Hematopoietic multipotent progenitor cell treated with erythropoietin and hydrocortisone succinate and interleukin-3 and kit ligand, for 17 days (in vitro differentiated cells): ENCODE data around the gene ZNF862.

Experiments
- DNase-seq: peaks from one replicate; pipeline ENCODE4 v3.0.0-alpha.2; 2015; ENCODE audit warnings: low spot score

Gene ZNF862

DNA sequence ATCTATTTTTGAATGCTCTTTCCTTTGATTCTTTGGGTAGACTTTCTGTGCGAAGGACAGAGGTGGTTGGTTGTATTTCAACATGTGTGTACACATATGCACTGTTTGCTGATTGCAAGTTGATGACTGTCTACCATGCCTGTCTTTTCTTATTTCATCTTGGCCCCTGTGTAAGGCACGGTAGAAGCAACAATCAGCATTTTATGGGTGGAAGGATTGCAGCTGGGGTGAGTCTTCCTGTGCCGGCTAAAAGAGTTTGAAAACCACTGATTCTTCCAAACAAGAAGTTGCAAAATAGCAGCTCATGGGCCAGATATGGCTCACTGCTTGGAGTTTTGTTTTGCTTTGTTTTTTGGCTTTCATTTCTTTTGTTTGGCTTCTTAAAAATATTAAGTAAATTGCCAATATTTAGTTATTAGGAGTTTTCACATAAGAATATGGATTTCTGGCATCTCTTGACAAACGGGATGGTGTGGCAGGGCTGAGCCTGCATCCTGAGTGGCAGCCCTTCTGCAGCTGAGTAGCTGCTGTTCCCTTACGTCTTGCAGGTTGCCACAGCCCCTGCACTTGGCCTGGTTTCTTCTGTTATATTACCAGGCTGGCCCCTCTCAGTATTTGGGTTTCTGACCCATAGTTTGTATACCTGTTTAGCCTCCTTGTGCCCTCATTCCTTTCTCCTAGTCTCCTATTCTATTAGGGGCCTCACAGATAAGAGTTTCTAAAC lies 7.2 kb downstream of the ZNF862 start:
- DNase-seq, result no peak

- no peak for DNase-seq
Observed at GRCh38 chr7:149846021-149846420, 7.8 kb downstream of the ZNF862 start.

- DNase-seq, result no peak
Observed at GRCh38 chr7:149846436-149847046, 8.4 kb downstream of the ZNF862 start.

DNA sequence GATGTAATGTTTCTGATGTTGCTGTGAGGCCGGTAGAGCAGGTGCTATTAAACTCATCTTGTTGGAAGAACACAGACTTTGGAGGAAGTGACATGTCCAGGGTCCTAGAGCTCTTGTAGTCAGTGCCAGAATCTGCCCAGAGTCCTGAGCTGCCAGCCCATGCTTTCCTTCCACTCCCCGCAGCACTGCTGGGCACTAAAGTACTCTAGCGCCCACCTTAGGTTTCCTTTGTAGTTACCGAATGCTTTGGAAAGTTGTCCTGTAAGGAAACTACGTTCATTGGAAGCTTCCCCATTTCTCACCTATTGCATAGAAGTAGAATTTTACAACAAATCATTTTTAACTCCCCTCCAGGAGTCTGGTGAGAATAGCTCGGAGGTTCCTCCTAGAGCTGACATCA lies 11.0 kb downstream of the ZNF862 start:
- no peak for DNase-seq

DNA sequence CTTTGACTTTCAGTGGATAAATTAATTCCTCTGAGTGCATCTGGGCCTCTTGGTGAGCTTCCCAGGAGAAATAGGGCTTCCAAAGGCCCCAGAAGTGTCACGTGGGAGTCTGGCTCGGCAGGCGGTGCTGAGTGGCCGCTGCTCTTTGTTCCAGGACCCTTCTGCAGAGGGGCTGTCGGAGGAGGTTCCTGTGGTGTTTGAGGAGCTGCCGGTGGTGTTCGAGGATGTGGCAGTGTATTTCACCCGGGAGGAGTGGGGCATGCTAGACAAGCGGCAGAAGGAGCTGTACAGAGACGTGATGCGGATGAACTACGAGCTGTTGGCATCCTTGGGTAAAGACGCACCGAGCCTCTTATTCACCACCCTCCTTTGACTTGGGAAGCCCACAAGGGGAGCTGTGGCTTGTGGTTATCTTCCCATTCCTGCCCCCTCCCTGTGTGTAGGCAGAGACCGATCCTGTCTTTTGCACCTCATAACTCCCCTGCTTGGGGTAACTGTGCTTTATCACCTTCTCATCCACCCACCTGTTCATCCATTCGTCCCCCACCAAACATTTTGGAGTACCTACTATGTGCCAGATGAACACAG lies 11.9 kb downstream of the ZNF862 start:
- DNase-seq, result no peak

- no peak for DNase-seq
Observed at GRCh38 chr7:149850716-149851115, 12.5 kb downstream of the ZNF862 start.

- DNase-seq, result no peak
Observed at GRCh38 chr7:149851449-149851848, 13.3 kb downstream of the ZNF862 start.

GRCh38 chr7:149853157-149853556 lies 15.0 kb downstream of the ZNF862 start:
- DNase-seq, result no peak

DNA sequence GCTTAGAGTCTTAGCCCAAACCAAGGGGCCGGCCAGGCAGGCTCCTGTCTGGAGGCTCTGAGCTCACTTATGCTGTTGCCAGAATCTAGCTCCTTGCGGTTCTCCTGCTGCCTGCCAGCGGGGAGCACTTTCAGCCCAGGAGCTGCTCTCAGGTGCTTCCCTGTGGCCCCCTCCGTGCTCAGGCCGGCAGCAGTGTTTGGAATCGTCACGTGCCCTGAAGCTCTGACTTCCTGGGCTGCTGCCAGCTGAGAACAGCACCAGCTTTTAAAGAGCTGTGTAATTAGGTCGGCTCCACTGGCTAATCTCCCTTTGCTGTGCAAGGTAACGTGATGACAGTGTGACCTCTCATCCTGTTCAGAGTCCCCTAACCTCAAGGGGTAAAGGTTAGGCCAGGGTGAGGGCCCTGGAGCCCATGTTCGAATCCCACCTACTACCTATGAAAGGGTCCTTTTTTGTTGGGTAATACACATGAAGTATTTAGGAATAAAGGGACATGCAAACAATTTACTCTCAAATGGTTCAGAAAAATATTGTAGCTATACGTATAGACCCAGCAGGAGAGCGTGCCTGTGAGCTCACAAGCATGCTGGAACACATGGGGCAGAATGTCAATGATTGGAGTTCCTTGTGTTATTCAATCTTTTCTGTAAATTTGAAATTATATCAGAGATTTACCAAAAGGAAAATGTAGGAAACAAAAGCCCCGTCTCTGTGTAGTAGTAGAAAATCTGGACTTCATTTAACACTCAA lies 16.6 kb downstream of the ZNF862 start:
- no peak for DNase-seq

DNA sequence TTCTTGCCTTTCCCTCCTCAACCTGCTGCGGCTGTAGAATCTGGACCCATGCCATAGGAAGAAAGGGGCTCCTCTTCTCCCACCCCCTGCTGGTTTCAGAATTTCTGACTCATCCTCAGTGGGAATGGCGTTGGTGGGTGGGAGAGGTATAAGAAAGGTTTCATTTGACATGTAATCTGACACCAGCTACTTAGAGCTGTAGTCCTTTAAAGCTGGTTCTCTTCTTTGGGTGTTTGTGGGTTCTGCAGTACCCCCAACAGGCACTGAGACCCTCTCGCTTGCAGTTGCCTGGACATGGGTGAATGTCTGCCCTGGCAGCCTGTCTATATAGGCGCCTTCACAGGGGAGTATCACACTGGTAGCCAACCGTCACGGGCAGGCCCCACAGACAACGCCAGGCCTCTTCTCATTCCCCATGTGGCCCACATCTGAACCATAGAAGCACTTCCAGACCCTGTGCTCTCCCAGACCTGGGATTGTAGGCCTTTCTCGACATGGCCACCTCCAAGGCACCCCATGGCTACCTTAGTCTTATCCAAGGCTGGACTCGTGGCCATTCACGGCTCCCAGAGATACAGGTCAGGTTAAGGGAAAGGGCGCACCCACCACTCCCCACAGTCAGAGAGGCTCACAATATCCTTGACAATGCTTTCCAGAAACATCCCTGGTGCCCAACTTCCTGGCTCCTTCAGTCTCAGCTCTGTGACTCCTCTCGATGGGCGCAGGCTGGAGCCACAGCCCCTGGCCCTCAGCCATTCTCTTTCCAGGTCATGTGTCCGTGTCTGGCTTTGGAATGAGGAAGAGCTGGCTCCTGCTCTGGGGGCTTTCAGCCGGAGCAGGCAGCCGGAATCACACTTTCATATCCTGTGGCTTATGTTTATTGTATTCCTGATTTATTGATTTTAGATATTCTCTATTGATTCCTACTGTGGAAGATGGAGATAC lies 17.5 kb downstream of the ZNF862 start:
- no peak for DNase-seq

DNA sequence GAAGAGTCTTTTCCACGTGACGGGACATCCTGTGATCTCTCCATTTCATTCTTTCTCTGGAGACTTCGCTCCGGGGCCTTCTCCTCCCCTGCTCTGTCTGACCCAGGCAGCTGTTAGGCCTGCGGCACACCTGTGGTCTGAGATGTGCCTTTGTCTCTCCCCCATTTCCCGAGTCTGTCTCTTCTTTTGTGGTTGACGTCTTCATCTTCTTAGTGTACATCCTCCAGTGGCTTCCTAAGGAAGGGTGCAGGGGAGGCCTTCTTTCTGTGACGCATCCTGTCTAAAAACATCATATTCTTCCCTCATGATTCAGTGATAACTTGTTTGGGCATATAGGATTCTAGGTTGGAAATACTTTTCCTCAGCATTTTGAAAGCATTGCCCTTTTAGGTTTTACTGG lies 18.4 kb downstream of the ZNF862 start:
- no peak for DNase-seq

DNA sequence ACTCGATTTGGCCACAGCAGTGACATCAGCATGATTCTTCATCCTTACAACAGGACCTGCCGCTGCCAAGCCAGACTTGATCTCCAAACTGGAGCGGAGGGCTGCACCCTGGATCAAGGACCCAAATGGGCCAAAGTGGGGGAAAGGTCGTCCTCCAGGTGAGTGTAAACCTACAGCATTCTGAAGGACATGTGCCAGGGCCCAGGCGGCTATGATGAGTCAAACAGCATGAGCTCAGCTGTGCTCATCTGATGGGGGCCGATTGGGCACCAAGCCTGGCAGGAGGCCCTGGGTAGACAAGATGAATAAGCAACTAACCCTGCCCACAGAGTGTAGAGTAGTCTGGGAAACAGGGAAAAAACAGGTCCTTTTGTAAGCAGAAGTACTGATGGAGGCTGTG lies 21.2 kb downstream of the ZNF862 start:
- DNase-seq, result no peak

- no peak for DNase-seq
Observed at GRCh38 chr7:149859876-149860275, 21.7 kb downstream of the ZNF862 start.

DNA sequence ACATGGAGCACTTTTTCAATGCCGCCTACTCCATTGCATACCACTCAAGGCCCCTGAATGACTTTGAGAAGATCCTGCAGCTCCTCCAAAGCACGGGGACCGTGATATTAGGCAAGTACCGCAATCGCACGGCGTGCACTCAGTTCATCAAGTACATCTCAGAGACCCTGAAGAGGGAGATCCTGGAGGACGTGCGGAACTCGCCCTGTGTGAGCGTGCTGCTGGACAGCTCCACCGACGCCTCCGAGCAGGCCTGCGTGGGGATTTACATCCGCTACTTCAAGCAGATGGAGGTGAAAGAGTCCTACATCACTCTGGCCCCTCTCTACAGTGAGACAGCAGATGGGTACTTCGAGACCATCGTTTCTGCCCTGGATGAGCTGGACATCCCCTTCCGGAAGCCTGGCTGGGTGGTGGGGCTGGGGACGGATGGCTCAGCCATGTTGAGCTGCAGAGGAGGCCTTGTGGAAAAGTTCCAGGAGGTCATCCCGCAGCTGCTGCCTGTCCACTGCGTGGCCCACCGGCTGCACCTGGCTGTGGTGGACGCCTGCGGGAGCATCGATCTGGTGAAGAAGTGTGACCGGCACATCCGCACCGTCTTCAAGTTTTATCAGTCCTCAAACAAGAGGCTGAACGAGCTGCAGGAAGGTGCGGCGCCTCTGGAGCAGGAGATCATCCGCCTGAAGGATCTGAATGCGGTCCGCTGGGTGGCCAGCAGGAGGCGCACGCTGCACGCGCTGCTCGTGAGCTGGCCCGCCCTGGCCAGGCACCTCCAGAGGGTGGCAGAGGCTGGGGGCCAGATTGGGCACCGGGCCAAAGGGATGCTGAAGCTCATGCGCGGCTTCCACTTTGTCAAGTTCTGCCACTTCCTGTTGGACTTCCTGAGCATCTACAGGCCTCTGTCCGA lies 22.9 kb downstream of the ZNF862 start:
- no peak for DNase-seq

GRCh38 chr7:149861728-149862045 lies 23.5 kb downstream of the ZNF862 start:
- DNase-seq, result no peak

DNA sequence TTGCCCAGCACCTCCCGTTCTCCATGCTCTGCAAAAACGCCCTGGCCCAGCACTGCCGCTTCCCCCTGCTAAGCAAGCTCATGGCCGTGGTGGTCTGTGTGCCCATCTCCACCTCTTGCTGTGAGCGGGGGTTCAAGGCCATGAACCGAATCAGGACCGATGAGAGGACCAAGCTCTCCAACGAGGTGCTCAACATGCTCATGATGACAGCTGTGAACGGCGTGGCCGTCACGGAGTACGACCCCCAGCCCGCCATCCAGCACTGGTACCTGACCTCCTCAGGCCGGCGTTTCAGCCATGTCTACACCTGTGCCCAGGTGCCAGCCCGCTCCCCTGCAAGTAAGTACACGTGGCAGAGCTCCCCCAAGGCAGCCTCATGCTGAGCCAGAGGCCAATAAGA lies 24.0 kb downstream of the ZNF862 start:
- no peak for DNase-seq

- no peak for DNase-seq
Observed at GRCh38 chr7:149863500-149863899, 25.3 kb downstream of the ZNF862 start.

DNA sequence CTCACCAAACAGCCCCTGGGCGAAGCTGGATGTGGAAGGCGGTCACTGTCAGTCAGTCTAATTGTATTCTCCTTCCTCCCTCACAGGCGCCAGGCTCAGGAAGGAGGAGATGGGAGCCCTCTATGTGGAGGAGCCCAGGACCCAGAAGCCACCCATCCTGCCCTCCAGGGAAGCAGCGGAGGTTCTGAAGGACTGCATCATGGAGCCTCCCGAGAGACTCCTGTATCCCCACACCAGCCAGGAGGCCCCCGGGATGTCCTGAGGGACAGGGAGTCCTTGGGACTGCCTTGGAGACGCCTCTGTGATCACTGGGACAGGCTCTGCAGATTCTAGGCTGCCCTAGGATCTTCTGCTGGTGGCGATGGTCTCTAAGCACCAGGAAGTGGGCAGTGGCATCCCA lies 25.8 kb downstream of the ZNF862 start:
- no peak for DNase-seq

DNA sequence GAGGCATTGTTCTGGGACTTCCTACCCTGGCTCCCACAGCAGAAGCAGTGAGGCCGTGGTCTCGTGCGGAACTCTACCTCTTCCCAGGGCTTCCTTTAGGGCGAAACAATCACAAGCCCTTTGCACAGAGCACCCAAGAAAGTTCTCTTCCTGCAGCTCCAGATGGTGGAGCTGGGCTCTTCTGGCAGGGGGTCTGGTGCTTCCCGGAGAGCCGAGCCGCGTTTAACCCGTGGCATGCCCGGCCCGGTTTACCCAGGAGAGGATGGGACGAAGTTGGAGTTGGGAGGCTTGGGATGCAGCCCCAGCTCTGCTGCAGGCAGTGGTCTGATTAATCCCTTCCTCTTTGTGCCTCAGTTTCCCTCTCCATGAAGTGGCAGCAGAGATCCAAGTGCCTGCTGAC lies 26.6 kb downstream of the ZNF862 start:
- DNase-seq, result no peak

GRCh38 chr7:149865437-149865836 lies 27.3 kb downstream of the ZNF862 start:
- DNase-seq, result no peak
